LoVo (cell line): ENCODE data around the gene SSNA1.
A peak's percentile ranks its signal among the peaks of the same experiment; 100 is the strongest.

Experiments used
- DNase-seq: peaks from one replicate; pipeline ENCODE4 v3.0.0-alpha.2; 2016; ENCODE audit warnings: low spot score

Gene SSNA1

GRCh38 chr9:137168573-137168903 is 19.9 kb upstream of the SSNA1 start:
- no peak for DNase-seq

- DNase-seq = peak; percentile 60
Observed at GRCh38 chr9:137168904-137169856, 19.3 kb upstream of the SSNA1 start.

DNA sequence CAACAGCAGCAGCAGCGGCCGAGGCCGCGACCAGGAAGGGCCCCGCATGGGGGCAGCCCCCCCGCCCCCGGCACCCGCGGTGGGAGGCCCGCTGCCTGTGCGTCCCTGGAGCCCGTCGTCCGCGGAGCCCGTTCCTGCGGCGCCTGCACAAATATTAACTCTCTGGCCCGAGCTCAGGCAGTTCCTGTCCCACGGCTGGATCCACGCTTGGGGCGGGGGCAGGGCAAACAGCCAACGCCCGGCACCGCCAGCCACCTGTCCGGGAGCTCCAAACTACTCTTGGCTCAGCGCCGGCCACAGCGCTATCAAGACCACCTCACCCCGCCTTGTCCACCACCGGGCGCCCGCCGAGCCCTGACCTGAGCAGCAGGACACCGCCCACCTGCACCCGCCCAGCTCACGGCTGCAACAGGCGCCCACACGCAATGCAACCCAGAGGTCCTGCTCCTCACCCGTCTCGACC is 18.5 kb upstream of the SSNA1 start, which contains the start of gene LRRC26:
LRRC26 (minus strand) TSS at position 156 of the 463 bp plus-strand sequence; CDS start at position 48, 108 bp downstream.
- DNase-seq = no peak

DNA sequence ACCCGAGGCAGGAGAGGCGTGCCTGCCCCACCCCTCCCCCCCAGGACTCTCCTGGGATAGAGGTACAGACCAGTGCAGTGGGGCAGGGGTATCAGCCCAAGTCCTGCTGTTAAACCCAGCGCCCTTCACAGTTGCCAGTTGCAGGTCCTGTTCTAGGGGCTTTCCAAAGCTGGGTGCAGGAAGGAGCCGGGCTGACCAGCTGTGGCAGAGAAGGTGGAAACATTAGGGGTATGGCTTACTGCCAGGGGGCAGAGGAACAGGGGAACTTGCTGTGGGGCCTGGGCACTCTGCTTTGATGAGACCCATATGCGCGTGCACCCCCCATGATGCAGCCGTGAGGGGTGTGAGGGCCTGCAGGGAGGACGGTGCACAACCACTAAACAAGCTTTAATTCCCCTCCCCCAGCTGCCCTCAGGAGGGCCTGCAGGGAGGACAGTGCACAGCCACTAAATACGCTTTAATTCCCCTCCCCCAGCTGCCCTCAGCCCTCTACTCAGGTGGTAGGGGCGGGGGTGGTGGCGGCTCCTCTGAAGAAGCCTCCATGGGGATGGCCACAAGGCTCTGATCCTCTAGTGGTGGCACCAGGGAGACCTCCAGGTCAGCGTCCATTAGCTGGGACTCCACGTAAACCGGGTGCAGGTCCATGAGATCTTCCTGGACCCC is 17.9 kb upstream of the SSNA1 start:
- DNase-seq = no peak

DNA sequence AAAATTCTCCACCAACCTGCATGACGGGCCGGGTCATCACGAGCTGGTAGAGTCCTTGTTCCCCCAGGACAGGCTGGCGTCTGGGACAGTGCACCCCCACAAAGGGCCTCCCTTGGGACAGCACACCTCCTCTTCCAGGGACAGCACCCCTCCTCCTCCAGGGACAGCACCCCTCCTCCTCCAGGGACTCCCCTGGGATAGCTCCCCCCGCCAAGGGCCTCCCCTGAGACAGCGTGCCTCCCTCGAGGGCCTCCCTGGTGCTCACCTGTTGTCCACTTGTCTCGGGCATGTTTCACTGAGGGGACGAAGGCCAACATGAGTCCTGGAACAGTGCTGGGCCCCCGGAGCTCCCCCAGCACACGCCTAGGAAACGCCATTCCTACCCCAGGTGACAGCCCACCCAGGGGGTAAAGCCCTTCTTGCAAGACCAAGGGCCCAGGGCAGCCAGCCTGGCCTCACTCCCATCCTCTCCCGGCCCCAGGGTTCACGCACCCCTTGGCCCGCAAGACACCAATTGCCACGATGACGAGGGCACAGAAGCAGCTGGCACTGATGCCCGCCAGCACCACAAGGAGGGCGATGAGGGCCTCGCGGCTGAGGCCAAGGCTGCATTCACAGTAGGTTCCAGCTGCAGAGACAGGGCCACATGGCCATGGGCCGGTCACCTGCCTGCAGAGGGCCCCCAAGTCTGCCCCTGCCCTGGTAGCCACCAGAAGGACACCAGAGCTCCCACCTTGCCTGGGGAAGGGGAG is 17.2 kb upstream of the SSNA1 start:
- DNase-seq = no peak

- DNase-seq = no peak
Observed at GRCh38 chr9:137172901-137173795, 15.3 kb upstream of the SSNA1 start.

GRCh38 chr9:137173796-137174664 is 14.4 kb upstream of the SSNA1 start:
- no peak for DNase-seq

GRCh38 chr9:137174722-137175293 is 13.7 kb upstream of the SSNA1 start:
- DNase-seq = no peak

DNA sequence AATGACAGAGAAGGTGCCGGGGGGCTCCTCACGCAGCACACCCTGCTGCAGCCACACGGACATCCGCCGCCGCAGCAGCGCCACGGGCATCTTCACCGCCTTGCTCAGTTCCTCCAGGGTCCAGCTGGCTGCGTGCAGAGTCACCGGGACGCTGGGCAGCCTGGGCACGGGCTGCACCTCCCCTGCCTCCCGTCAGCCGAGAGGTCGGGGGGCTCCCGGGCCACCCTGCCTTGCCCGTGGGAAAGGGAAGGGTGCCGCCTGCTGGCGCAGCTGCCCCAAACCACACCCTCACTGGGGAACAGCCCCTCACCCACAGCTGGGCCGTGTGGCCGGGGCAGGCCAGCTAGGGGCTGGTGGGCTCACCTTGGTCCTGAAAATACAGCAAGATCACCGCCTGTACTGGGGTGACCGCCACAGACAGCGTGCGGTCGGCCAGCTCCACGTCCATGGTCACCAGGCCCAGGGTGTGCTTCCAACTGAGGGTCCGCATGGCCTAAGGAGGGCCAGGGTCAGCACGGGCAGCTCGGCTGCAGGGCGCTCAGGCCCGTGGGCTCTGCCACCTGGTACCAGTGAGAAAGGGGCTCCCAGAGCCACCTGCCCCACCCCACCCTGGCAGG is 13.0 kb upstream of the SSNA1 start:
- no peak for DNase-seq

GRCh38 chr9:137176302-137177182 is 11.9 kb upstream of the SSNA1 start:
- DNase-seq = no peak

- no peak for DNase-seq
Observed at GRCh38 chr9:137178201-137178938, 10.1 kb upstream of the SSNA1 start.

DNA sequence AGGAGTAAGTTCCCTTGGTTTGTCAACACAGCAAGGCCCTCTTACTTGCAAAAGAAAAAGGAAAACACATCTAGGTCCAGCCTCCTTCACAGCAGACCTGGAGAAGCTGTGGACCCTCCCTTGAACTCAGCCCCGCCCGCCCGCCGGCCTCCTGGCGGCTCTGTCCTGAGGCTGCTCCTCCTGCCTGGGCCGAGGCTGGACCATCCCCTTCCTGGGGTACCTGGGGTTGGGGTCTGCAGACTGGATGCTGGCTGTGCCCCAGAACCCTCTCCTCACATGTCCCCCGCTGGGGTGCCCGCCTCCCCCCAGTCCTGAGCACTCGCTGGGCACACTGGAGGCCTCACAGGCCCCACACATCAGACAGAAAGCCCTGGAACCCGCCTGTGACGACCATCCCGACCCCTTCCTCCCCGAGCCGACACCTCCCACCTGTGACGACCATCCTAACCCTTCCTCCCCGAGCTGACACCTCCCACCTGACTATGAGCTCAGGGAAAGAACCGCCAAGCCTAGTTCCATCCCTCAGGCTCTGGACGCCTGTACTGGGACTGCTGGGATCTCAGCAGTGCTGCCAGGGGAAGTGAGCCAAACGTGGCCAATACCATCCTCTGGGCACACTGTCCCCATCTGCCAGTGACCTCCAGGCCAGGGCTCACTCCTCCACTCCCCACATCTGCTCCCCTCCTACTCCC is 9.4 kb upstream of the SSNA1 start:
- no peak for DNase-seq

DNA sequence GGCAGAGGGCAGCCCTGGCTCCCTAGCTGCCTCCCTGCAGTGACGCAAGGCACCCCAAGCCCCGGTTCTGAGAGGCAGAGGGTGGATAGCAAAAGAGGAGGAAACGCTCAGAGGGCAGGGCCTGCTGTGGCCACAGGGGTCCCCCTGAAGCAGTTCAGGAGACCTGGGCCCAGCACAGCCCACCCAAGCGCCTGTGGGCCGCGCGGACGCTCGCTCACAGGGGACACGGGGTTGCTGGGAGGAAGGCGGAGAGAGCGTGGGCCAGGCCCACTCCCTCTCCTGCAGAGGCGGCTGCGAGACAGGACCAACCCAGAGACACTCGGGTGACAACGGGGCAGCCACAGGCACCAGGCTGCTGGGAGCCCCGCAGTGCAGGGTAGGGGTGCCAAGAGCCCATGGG is 8.7 kb upstream of the SSNA1 start:
- no peak for DNase-seq

- DNase-seq = no peak
Observed at GRCh38 chr9:137180491-137180890, 8.0 kb upstream of the SSNA1 start.

- DNase-seq = no peak
Observed at GRCh38 chr9:137181680-137182079, 6.8 kb upstream of the SSNA1 start.

- no peak for DNase-seq
Observed at GRCh38 chr9:137182836-137183235, 5.6 kb upstream of the SSNA1 start.

GRCh38 chr9:137183980-137184595 is 4.4 kb upstream of the SSNA1 start:
- DNase-seq = no peak
